ENCODE measurements around the gene KRAS.

DNA sequence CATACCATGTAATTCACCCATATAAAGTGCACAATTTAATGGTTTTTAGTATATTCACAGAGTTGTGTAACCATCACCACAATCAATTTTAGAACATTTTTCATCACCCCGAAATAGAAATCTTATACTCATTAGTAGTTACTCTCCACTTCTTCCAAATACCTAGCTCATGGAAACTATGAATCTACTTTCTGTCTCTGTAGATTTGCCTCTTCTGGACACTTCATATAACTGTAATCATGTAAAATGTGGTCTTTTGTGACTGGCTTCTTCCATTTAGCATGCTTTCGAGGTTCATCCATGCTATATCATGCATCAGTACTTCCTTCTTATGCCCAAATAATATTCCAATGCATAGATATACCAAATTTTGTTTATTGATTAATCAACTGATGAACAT lies 66.6 kb downstream of the KRAS start:
- TF ChIP-seq POLR2AphosphoS5 (IDR thresholded peaks at IDR 0.05; ENCODE audit: insufficient read depth, low read depth, low read length) (no peak), CTCF (IDR thresholded peaks at IDR 0.05; ENCODE audit: extremely low read depth in 1 of 2, insufficient read depth in 1 of 2, low read depth in 1 of 2, low read length in 2 of 2) (no peak), MAX (IDR thresholded peaks at IDR 0.05; ENCODE audit: insufficient read depth, insufficient read length) (no peak), EZH2 (IDR thresholded peaks at IDR 0.05; ENCODE audit: borderline replicate concordance, low read depth, low read length, severe bottlenecking) (no peak), FOS (IDR thresholded peaks at IDR 0.05; ENCODE audit: borderline replicate concordance, insufficient read depth, low read length) (no peak), POLR2A (IDR thresholded peaks at IDR 0.05; ENCODE audit: low read depth, low read length) (no peak)
